Measurements from ENCODE around the gene PIK3CG. TPM values are rescaled to one million over a fixed set of nuclear protein-coding genes. Genes with fewer than 3 reads are reported as not detected.

The PIK3CG gene
- polyA plus RNA-seq, 2 of the 4 experiments (the other 2 are of a cell fraction), result not detected

- WGBS (ENCODE audit: missing lambda C conversion rate), result 73% methylated on average over 20 of the region's 20 CpGs
- H3K4me1 ChIP-seq, result no peaks in the 10 kb centered on the region
- no peak overlapping the region for H3K27ac ChIP-seq
- H3K4me3 ChIP-seq, result no peak overlapping the region
- H3K4me2 ChIP-seq, result no peak overlapping the region
- DNase-seq (ENCODE audit: low read depth in 1 of 2, low spot score in 1 of 2) (no peak), ATAC-seq (no peak), FAIRE-seq (no peak)
- ChIA-PET POLR2A (no interaction called here), CTCF (interaction anchor here (0.8 kb wide), 1 partner anchor 75 kb away, joined by 3 read pairs; no protein-coding TSS in a partner anchor)
- H3K9me3 ChIP-seq, result no peaks in the 10 kb centered on the region
- TF ChIP-seq HEYL (CRISPR knock-in tag; IDR thresholded peaks at IDR 0.05) (no peak), HOXB5 (CRISPR knock-in tag; IDR thresholded peaks at IDR 0.05) (no peak), REST (IDR thresholded peaks at IDR 0.05) (no peak), E2F6 (IDR thresholded peaks at IDR 0.05; ENCODE audit: borderline replicate concordance, low read depth) (no peak), ZNF302 (CRISPR knock-in tag; IDR thresholded peaks at IDR 0.05) (no peak), ATOH8 (CRISPR knock-in tag; IDR thresholded peaks at IDR 0.05; ENCODE audit: low read depth) (no peak), SMC3 (IDR thresholded peaks at IDR 0.05) (no peak), CHD4 (IDR thresholded peaks at IDR 0.05; ENCODE audit: borderline replicate concordance) (no peak), RAD21 (conservative IDR thresholded peaks at IDR 0.05 in 1 of 2, IDR thresholded peaks at IDR 0.05 in 1 of 2) (no peak), FOSL2 (IDR thresholded peaks at IDR 0.05) (no peak), FOSL2 (CRISPR knock-in tag; IDR thresholded peaks at IDR 0.05) (no peak), HDAC2 (IDR thresholded peaks at IDR 0.05) (no peak)
Measured at GRCh38 chr7:106868364-106868763, 3.3 kb downstream of the PIK3CG start.

- POLR2A ChIA-PET, result no interaction called here
- CTCF ChIA-PET, result no interaction called here
- Histone ChIP-seq H3K27ac (no peak overlapping the region), H3K4me1 (no peaks in the 10 kb centered on the region), H3K4me2 (no peak overlapping the region), H3K9me3 (no peaks in the 10 kb centered on the region), H3K4me3 (no peak overlapping the region)
- 10% methylated on average over 1 of the region's 1 CpG for WGBS (ENCODE audit: missing lambda C conversion rate)
- DNase-seq (ENCODE audit: low read depth in 1 of 2, low spot score in 1 of 2) (no peak), ATAC-seq (no peak), FAIRE-seq (no peak)
- TF ChIP-seq MAFK (IDR thresholded peaks at IDR 0.05; ENCODE audit: partially characterized antibody) (no peak), ESRRA (IDR thresholded peaks at IDR 0.05; ENCODE audit: borderline replicate concordance, low read length) (no peak), ZSCAN20 (CRISPR knock-in tag; IDR thresholded peaks at IDR 0.05) (no peak)
Measured at GRCh38 chr7:106869954-106870353, 4.9 kb downstream of the PIK3CG start.

- WGBS (ENCODE audit: missing lambda C conversion rate), result 36% methylated on average over 3 of the region's 3 CpGs
- no peak for TF ChIP-seq MAFK (IDR thresholded peaks at IDR 0.05; ENCODE audit: partially characterized antibody)
- no peak for TF ChIP-seq RNF2 (IDR thresholded peaks at IDR 0.05; ENCODE audit: borderline replicate concordance, low read depth)
- DNase-seq (ENCODE audit: low read depth in 1 of 2, low spot score in 1 of 2) (no peak), ATAC-seq (no peak), FAIRE-seq (no peak)
- H3K4me2 ChIP-seq, result no peak overlapping the region
- no peaks in the 10 kb centered on the region for H3K4me1 ChIP-seq
- H3K4me3 ChIP-seq, result no peak overlapping the region
- no peak overlapping the region for H3K27ac ChIP-seq
- no peaks in the 10 kb centered on the region for H3K9me3 ChIP-seq
- ChIA-PET CTCF (no interaction called here), POLR2A (no interaction called here)
Measured at GRCh38 chr7:106870528-106870927, 5.4 kb downstream of the PIK3CG start.

Data from A549 (cell line).